ENCODE results near the gene PPP2R5E. TPM values are rescaled to one million over a fixed set of nuclear protein-coding genes. Genes with fewer than 3 reads are reported as not detected.
"Not testable (repeated sequence)": the region's sequence is repeated elsewhere in the genome, so short reads cannot be mapped to it uniquely, and the experiment has no call there.

The PPP2R5E gene
- polyA plus RNA-seq, 3 donors: 8.9 to 26.3 (median 15.1) TPM

DNA sequence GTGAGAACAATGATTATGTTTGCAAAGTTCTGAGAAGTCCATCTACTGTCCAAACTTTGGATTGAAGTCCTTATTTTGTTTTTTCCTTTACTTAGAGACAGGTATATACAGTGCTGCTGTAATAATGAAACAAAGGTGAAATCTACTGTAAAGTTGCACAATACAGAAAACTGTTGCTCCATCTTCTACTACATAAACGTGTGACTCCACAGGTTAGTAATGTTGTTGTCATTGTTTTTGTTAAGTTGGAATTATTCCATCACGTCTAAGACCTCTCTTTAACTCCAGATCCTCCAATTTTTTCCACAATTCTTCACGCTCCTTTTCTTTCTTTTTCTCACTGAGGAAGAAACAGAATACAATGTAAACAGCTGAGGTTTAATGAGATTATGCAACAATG lies 167.4 kb downstream of the PPP2R5E start:
- no peak overlapping the region for H3K4me3 ChIP-seq (replicated peaks in 1 of 3; ENCODE audit: low read depth in 2 of 3, low read length in 3 of 3)
- no peak overlapping the region for H3K4me3 Mint-ChIP-seq
- no peaks in the 10 kb centered on the region for H3K27me3 ChIP-seq (ENCODE audit: control insufficient read depth in 2 of 2, insufficient read depth in 2 of 2, low read length in 2 of 2)
- peaks cover 29 to 64% of the 10 kb centered on the region in 2 donors for H3K36me3 ChIP-seq (replicated peaks in 1 of 2; ENCODE audit: control insufficient read depth in 1 of 2, insufficient read depth in 2 of 2, low read length in 2 of 2)
- peaks cover 52 to 72% of the 10 kb centered on the region in 2 donors for H3K36me3 Mint-ChIP-seq
- peak overlapping the region in 1 of 7 donors; percentile 37 for H3K27ac Mint-ChIP-seq
- H3K9me3 ChIP-seq (replicated peaks in 1 of 2; ENCODE audit: control insufficient read depth in 1 of 2, insufficient read depth in 1 of 2, low read length in 2 of 2): peaks cover 0 to under 1% of the 10 kb centered on the region in 2 donors
- no peaks in the 10 kb centered on the region for H4K20me1 ChIP-seq (ENCODE audit: insufficient read depth, low read length)
- WGBS (ENCODE audit: insufficient coverage): no CpG with 5 or more reads among the region's 3 CpGs
- no peak overlapping the region for H3K4me2 ChIP-seq (replicated peaks; ENCODE audit: extremely low read depth, low read length, poor library complexity, severe bottlenecking)
- H3K4me1 ChIP-seq (ENCODE audit: control insufficient read depth in 1 of 2, insufficient read depth in 2 of 2, low read length in 2 of 2): no peaks in the 10 kb centered on the region
- H3K4me1 Mint-ChIP-seq: peaks cover 6% of the 10 kb centered on the region
- DNase-seq: no peak
- no peaks in the 10 kb centered on the region for H3K27me3 Mint-ChIP-seq (ENCODE audit: low read depth in 3 of 3)
- no peak overlapping the region for H3K27ac ChIP-seq (ENCODE audit: low read depth in 1 of 2, low read length in 2 of 2)
- TF ChIP-seq CTCF (IDR thresholded peaks at IDR 0.05): no peak
- no peak overlapping the region for H2AFZ ChIP-seq (ENCODE audit: insufficient read depth, low read depth, low read length, poor library complexity, severe bottlenecking)
- intact Hi-C loops (cut with micrococcal nuclease): no loop called here
- peaks cover 0 to 6% (median under 1%) of the 10 kb centered on the region in 7 donors for H3K9me3 Mint-ChIP-seq
- H3K9ac ChIP-seq (ENCODE audit: insufficient read depth, low read length, poor library complexity, severe bottlenecking): no peak overlapping the region
- H3K79me2 ChIP-seq (ENCODE audit: insufficient read depth, low read length): no peaks in the 10 kb centered on the region

DNA sequence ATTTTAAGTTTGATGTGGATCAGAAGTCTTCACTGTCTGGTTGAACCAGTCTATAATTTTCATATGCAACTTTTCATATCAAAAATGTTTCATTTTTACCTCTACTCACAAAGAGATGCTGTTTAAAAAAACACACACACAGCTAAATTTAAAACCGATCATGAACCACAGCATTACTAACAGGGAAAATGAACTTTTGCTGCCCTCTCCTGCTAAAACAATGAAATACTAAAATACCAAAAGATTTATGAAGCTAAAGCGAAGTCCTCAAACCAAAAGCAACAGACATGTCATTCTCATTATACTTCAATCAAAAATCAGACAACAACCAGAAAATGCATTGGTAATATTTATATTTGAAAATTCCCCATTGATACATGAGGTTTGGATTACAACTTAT lies 171.6 kb downstream of the PPP2R5E start:
- peaks cover 33 to 41% of the 10 kb centered on the region in 2 donors for H3K36me3 Mint-ChIP-seq
- WGBS (ENCODE audit: insufficient coverage): no CpG with 5 or more reads among the region's 2 CpGs
- intact Hi-C loops (cut with micrococcal nuclease): not testable (repeated sequence)

More for the DNA sequence above, 171.6 kb downstream of the PPP2R5E start:
- H3K9ac ChIP-seq (ENCODE audit: insufficient read depth, low read length, poor library complexity, severe bottlenecking); H3K27ac Mint-ChIP-seq; H3K4me1 ChIP-seq (ENCODE audit: control insufficient read depth in 1 of 2, insufficient read depth in 2 of 2, low read length in 2 of 2); H4K20me1 ChIP-seq (ENCODE audit: insufficient read depth, low read length); H3K4me2 ChIP-seq (replicated peaks; ENCODE audit: extremely low read depth, low read length, poor library complexity, severe bottlenecking); H3K79me2 ChIP-seq (ENCODE audit: insufficient read depth, low read length); H3K4me3 Mint-ChIP-seq; H3K27me3 ChIP-seq (ENCODE audit: control insufficient read depth in 2 of 2, insufficient read depth in 2 of 2, low read length in 2 of 2); DNase-seq; H3K27ac ChIP-seq (ENCODE audit: low read depth in 1 of 2, low read length in 2 of 2); H3K27me3 Mint-ChIP-seq (ENCODE audit: low read depth in 3 of 3); H3K9me3 ChIP-seq (replicated peaks in 1 of 2; ENCODE audit: control insufficient read depth in 1 of 2, insufficient read depth in 1 of 2, low read length in 2 of 2); H3K4me1 Mint-ChIP-seq; H2AFZ ChIP-seq (ENCODE audit: insufficient read depth, low read depth, low read length, poor library complexity, severe bottlenecking); H3K4me3 ChIP-seq (replicated peaks in 1 of 3; ENCODE audit: low read depth in 2 of 3, low read length in 3 of 3): not testable (repeated sequence)
- peaks cover 17 to 30% of the 10 kb centered on the region in 2 donors for H3K36me3 ChIP-seq (replicated peaks in 1 of 2; ENCODE audit: control insufficient read depth in 1 of 2, insufficient read depth in 2 of 2, low read length in 2 of 2)
- H3K9me3 Mint-ChIP-seq: peaks cover 0 to 13% (median 5%) of the 10 kb centered on the region in 7 donors
